TTC549 (cell line): ENCODE results near the gene TBCD.
"Not testable (repeated sequence)": the region's sequence is repeated elsewhere in the genome, so short reads cannot be mapped to it uniquely, and the experiment has no call there.

Experiments used
- FAIRE-seq: peaks from 2 replicates; lab custom pipeline; 2012; peaks lifted over from hg19 to GRCh38; lab: Jason Lieb, UNC

TBCD gene

DNA sequence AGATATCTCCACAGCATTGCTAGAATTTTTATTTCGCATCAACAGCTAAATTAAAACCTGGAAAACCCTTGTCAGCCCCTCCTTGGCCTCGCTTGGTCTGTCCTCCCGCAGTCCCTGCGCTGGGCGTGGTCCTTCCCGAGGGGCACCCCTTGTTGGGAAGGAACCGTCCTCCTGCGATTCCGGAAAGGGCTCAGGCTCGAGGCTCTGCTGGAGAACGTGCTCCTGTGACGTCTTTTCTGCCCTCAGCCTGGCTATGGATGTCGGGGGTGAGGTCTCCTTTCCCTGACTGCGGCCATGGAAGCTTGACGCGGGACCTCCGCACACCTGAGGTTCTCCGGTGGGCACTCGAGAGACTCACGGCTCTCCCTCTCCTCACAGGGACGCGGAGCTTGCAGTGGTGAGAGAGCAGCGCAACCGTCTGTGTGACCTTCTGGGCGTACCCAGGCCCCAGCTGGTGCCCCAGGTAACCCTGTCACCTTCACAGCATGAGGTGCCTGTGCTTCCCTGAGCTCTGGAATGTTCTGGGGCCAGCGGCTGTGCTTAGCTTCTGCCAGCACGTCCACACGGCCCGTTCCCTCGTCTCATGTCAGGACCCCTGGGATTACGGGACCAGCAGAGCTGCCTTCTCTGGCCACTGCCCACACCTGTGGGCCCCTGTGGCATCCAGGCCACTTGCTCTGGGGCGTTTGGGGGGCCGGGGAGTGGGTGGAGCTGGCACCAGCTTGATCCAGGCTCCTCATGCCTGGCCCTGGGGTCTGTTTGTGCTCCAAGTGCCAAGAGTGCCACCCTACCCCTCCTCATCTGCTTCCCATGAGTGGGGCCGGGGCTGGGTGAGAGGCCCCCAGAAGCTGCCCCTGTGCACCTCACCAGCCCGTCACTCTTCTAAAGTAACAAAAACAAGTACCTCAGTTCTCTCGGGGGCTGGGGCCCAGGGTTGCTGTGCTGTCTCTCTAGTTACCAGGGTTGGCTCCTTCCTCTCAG is 189.4 kb downstream of the TBCD start:
- no peak for FAIRE-seq

GRCh38 chr17:82942166-82943130 is 190.6 kb downstream of the TBCD start:
- no peak for FAIRE-seq

- FAIRE-seq = no peak
These were observed 191.5 kb downstream of the TBCD start for GRCh38 chr17:82943339-82943738.

- FAIRE-seq = no peak
These were observed 191.9 kb downstream of the TBCD start for GRCh38 chr17:82943751-82944150.

DNA sequence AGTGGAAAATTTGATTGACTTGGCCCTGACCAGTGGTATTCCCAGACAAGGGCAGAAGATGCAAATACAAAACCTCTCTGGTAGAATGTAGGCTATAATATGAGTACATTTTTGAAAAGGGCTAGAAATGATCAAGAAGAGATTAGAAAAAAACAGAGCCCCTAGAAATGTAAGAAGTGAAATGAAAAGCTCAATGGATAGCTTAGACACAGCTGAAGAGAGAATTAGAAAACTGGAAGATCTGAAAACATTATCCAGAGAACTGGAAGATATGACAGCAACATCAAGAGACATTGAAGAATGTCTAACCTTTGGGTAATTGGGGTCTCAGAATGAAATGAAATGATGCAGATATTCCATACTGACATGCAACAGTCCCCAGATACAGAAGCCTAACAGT is 193.1 kb downstream of the TBCD start:
- no peak for FAIRE-seq

- FAIRE-seq = no peak
These were observed 194.2 kb downstream of the TBCD start for GRCh38 chr17:82946081-82946480.

DNA sequence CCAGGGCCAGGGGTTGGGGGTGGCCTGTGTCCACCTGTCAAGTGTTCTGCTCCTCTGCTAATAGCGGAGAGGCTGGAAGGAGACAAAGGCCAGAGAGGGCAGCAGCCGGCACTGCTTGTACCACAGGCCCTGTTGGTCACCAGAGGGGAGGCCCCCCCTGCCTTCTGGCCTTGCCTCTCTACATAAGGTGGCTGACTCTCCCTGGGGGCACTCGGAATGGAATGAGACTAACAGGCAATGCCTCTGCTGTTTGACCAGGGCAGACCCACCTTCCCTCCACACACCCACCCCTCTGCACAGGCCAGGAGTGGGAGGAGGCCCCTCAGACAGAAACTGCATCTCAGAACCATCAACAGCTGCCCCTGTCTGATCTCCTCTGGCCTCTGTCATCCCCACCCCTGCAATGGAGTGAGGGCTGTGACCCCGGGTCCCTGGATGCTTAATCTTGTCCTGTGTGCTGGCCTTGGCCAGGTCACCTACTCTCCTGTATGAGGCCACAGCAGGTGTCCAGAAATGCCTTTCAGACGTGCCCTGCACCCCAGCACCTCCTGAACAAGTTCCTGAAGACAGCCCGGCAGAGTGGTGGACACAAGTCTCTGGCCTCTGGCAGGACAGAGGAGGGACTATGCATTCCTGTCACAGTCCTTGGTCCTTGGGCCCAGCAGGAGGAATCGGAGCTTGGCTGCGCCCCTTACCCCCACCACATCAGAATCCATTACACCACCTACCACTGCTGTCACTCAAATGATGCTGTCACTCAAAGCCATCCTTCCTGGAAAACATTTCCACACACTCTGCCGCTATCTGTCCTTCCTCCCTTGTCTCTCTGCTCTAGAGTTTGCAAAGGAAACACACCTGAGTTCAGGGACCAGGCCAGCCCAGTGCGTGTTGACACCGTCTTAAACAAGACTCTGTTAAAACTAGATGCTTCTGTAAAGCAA is 195.5 kb downstream of the TBCD start:
- FAIRE-seq = no peak

DNA sequence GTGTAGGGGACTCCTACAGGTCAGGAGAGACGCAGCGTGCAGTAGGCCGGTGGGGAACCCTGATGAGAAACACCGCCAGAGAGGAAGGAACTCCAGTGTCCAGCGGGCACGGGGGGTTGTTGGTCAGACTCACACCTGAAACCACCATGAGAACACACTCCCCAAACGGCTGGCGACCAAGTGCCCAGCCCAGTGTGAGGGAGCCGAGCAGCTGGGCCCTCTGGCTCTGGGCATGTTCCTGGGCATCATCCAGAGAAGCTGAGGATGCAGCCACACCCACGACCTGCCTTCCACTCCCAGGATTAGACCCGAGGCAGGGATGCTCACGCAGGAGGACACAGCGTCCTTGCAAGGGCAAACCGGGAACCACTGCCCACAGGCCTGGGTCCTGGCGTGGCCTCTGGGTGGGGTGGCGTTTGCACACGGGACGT is 196.2 kb downstream of the TBCD start:
- FAIRE-seq = no peak

DNA sequence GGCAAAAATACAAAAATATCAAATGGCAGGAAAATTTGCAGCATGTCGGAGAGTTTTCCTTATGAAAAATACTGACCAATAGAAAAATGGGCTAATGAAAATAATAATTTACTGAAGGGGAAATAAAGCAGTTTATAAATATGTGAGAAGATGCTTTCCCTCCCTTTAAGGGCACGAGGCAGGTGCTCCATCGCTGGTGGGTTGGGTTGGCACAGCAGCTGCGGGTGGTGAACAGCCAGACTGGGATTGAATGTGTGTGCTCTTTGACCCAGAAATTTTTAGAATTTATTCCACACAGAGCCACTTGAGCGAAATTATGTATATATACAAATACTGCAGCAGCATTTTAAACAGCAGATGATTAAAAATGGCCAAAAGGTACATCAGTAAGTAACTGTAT is 197.1 kb downstream of the TBCD start:
- no peak for FAIRE-seq

GRCh38 chr17:82949361-82949760 is 197.5 kb downstream of the TBCD start:
- FAIRE-seq = no peak

- FAIRE-seq = no peak
These were observed 198.1 kb downstream of the TBCD start for GRCh38 chr17:82949984-82950383.

- FAIRE-seq = no peak
These were observed 198.7 kb downstream of the TBCD start for GRCh38 chr17:82950525-82951102.

DNA sequence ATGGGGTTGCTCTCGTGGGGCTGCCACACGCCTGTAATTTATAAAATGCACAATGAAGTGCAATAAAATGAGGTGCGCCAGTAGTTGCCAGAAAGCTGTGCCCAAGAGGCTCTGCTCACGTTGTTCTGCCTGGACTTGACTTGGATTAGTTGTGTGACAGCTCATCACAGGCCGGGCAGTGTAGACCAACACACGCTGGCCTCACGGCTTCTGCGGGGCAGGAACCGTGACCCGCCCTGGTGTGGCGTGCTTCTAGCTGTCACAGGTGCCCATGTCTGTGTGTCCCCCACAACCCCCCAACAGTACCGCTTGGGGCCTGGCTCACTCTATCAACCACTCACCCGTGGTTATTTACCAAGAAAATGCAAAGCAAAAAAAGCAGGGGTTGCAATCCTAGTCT is 200.2 kb downstream of the TBCD start:
- no peak for FAIRE-seq

DNA sequence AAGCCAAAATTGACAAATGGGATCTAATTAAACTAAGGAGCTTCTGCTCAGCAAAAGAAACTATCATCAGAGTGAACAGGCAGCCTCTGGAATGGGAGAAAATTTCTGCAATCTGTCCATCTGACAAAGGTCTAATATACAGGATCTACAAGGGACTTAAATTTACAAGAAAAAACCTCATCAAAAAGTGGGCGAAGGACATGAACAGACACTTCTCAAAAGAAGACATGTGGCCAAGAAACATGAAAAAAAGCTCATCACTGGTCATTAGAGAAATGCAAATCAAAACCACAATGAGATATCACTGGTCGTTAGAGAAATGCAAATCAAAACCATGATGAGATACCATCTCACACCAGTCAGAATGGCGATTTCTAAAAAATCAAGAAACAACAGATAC is 203.2 kb downstream of the TBCD start:
- not testable (repeated sequence) for FAIRE-seq

GRCh38 chr17:82955627-82956026 is 203.8 kb downstream of the TBCD start:
- not testable (repeated sequence) for FAIRE-seq

DNA sequence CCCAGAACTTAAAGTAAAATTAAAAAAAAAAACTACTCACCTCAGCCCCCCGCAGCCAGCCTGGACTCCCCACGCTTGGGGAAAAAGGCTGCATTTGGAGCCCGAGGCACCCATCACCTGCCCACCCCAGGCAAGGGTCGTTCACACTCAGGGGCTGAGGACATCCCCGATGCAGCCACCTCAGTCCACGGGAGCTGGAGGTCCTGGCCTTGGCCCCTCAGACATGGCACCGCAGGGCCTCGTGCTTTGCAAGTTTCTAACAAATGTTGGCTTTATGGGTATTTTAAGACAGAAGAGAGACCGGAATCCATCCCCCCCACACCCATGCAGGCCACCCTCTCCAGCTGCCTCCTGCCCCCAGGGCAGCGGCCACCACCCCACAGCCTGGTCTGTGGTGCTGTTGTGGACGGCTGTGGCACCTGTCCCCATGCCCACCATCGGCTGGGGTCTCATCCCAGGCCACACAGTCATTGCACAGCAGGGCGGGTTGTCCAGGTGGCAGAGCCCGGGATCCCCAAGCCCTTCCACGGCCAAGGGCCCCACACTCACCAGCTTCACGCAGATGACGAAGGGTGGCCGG is 204.4 kb downstream of the TBCD start:
- FAIRE-seq = no peak

- no peak for FAIRE-seq
These were observed 205.0 kb downstream of the TBCD start for GRCh38 chr17:82956726-82957468.

DNA sequence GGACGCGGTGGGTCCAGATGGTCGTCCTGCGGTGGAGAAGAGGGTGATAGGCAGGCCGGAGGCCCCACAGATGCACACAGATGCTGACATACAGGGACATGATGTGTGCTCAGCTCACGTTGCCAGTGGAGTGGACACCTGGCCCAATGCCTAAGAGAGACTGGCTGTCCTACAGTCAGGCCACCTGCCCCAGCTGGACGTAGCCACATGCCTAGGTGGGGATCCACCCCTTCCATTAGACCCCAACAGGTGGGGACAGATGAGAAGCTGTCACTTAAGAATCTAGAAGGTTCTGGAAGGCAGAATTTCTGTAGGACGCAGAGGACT is 205.6 kb downstream of the TBCD start:
- no peak for FAIRE-seq

DNA sequence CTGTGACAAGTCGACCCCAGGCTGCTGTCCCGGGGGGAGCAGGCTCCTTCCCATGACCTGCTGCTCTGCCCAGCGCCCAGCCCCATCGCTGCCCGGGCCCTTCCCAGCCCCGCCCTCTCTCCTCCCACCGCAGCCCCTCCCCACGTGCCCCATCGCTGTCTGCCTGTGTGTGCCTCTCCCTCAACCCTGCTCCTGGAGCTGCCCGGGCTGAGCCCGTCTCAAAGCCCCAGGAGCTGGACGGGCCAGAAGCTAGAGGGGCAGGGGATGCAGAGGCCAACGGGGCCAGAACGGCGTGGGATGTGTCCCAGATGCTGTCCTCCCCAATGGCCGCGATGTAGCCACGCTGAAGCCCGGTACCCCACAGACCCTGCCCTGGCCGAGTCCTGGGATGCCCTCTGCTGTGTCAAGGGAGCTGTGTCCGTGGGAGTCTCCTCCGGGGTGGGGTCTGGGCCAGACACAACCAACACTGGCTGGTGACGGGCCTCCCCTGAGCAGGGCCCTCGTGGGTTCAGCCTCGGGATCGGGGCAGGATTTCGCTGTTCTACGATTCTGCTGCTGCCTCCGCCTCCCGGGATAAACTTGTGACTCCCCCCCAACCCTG is 206.2 kb downstream of the TBCD start:
- no peak for FAIRE-seq
